IPS-NIHi7 (cell line): Measurements from ENCODE around the gene FGF22.
"Not testable (repeated sequence)": the region's sequence is repeated elsewhere in the genome, so short reads cannot be mapped to it uniquely, and the experiment has no call there.

Experiments used
- DNase-seq: peaks from one replicate; pipeline ENCODE4 v3.0.0; 2012; ENCODE audit warnings: mixed read lengths; ENCODE audit errors: extremely low spot score

FGF22 gene

GRCh38 chr19:621819-622218 is 17.9 kb upstream of the FGF22 start:
- DNase-seq = no peak

GRCh38 chr19:622666-623065 is 17.0 kb upstream of the FGF22 start:
- DNase-seq = no peak

- DNase-seq = no peak
Measured at GRCh38 chr19:623175-623916, 16.3 kb upstream of the FGF22 start.

GRCh38 chr19:623974-624373 is 15.7 kb upstream of the FGF22 start:
- DNase-seq = no peak

- no peak for DNase-seq
Measured at GRCh38 chr19:624433-625109, 15.1 kb upstream of the FGF22 start.

GRCh38 chr19:625257-625656 is 14.4 kb upstream of the FGF22 start:
- no peak for DNase-seq

- not testable (repeated sequence) for DNase-seq
Measured at GRCh38 chr19:626566-626965, 13.1 kb upstream of the FGF22 start.

GRCh38 chr19:628168-628567 is 11.5 kb upstream of the FGF22 start:
- peak; percentile 74 for DNase-seq

GRCh38 chr19:629515-629914 is 10.2 kb upstream of the FGF22 start:
- DNase-seq = not testable (repeated sequence)

- DNase-seq = no peak
Measured at GRCh38 chr19:629961-630714, 9.5 kb upstream of the FGF22 start.

- peak; percentile 73 for DNase-seq
Measured at GRCh38 chr19:632579-633067, 7.1 kb upstream of the FGF22 start.

- DNase-seq = peak; percentile 100
Measured at GRCh38 chr19:633068-633785, 6.5 kb upstream of the FGF22 start, which contains the start of gene POLRMT. Gene POLRMT, minus strand, starts transcription at chr19:633537. Its CDS starts 25 bp downstream, at chr19:633512.

- no peak for DNase-seq
Measured at GRCh38 chr19:633786-634639, 5.7 kb upstream of the FGF22 start.

- DNase-seq = no peak
Measured at GRCh38 chr19:634975-635652, 4.6 kb upstream of the FGF22 start.

GRCh38 chr19:638906-639252 is 800 bp upstream of the FGF22 start:
- no peak for DNase-seq

- no peak for DNase-seq
Measured at GRCh38 chr19:640161-640558, 481 bp downstream of the FGF22 start.

GRCh38 chr19:640606-641189 is 1.0 kb downstream of the FGF22 start:
- DNase-seq = no peak

- no peak for DNase-seq
Measured at GRCh38 chr19:641702-642101, 2.0 kb downstream of the FGF22 start.

GRCh38 chr19:642767-643727 is 3.4 kb downstream of the FGF22 start:
- no peak for DNase-seq
